Aortic smooth muscle cell (primary cell): ENCODE data around the gene SIN3A. TPM values are rescaled to one million over a fixed set of nuclear protein-coding genes. Genes with fewer than 3 reads are reported as not detected.

ENCODE experiments used
- total RNA-seq: library from RNA; depleted of rRNA; stranded (reverse); fragments of >200 nt; gene quantifications from 2 replicates; pipeline ENCODE4 v1.2.3, GENCODE V29; 2014

The SIN3A gene
- 22.2 and 29.4 TPM in 2 replicates for total RNA-seq

GRCh38 chr15:75451674-75452363 lies at the start of gene SIN3A:
TSS of gene SIN3A (minus strand) at chr15:75451690. CDS start at chr15:75430375, 21,315 bp downstream.

GRCh38 chr15:75367913-75368688 lies 83.4 kb downstream of the SIN3A start, which contains the start of gene MAN2C1:
TSS of gene MAN2C1 (minus strand) at chr15:75368607. CDS start at chr15:75368583, 24 bp downstream.

GRCh38 chr15:75346796-75347221 lies 104.7 kb downstream of the SIN3A start, which contains the start of gene NEIL1:
TSS of gene NEIL1 (plus strand) at chr15:75347039. CDS start at chr15:75348906, 1,867 bp downstream.

GRCh38 chr15:75335705-75336355 lies 115.7 kb downstream of the SIN3A start, which contains the start of gene COMMD4:
TSS of gene COMMD4 (plus strand) at chr15:75336063. CDS start at chr15:75336090, 27 bp downstream.

Other genes starting within 250 kb of the SIN3A start
- gene C15orf39, start 249.8 kb downstream of the SIN3A start, total RNA-seq = 2.4 and 4.0 TPM in 2 replicates
- gene GOLGA6C, start 193.4 kb downstream of the SIN3A start, total RNA-seq = not detected in 2 replicates
- not detected in 2 replicates for gene GOLGA6D, start 168.9 kb downstream of the SIN3A start, total RNA-seq
- gene COMMD4, start 115.6 kb downstream of the SIN3A start, total RNA-seq = 104 and 114 TPM in 2 replicates
- 5.0 and 5.3 TPM in 2 replicates for gene NEIL1, start 104.7 kb downstream of the SIN3A start, total RNA-seq
- gene MAN2C1, start 83.1 kb downstream of the SIN3A start, total RNA-seq = 114 and 117 TPM in 2 replicates
- gene PTPN9, start 127.6 kb upstream of the SIN3A start, total RNA-seq = 19.2 and 24.4 TPM in 2 replicates
- gene SNUPN, start 174.0 kb upstream of the SIN3A start, total RNA-seq = 38.6 and 41.0 TPM in 2 replicates
- 72.6 and 94.9 TPM in 2 replicates for gene IMP3, start 188.5 kb upstream of the SIN3A start, total RNA-seq
- gene SNX33, start 196.2 kb upstream of the SIN3A start, total RNA-seq = 28.0 and 32.5 TPM in 2 replicates